Fibroblast of the conjunctiva (primary cell): ENCODE results near the gene PRDX2.
"Not testable (repeated sequence)": the region's sequence is repeated elsewhere in the genome, so short reads cannot be mapped to it uniquely, and the experiment has no call there.

Experiments used
- DNase-seq: peaks from one replicate; pipeline ENCODE4 v3.0.0-alpha.2; 2010; ENCODE audit warnings: low read depth

The PRDX2 gene

GRCh38 chr19:12825254-12826131, 23.9 kb upstream of the PRDX2 start:
- DNase-seq = no peak

GRCh38 chr19:12821761-12822160, 20.2 kb upstream of the PRDX2 start:
- no peak for DNase-seq

GRCh38 chr19:12817810-12818209, 16.2 kb upstream of the PRDX2 start:
- not testable (repeated sequence) for DNase-seq

- DNase-seq = not testable (repeated sequence)
Observed at GRCh38 chr19:12817188-12817587, 15.6 kb upstream of the PRDX2 start.

GRCh38 chr19:12815088-12815487, 13.5 kb upstream of the PRDX2 start:
- no peak for DNase-seq

GRCh38 chr19:12806242-12807081, 4.9 kb upstream of the PRDX2 start, which contains the start of gene RNASEH2A:
RNASEH2A (plus strand) TSS chr19:12806584; CDS start chr19:12806674, 90 bp downstream.
- DNase-seq = peak; percentile 85

- no peak for DNase-seq
Observed at GRCh38 chr19:12804051-12804450, 2.5 kb upstream of the PRDX2 start.

- DNase-seq = no peak
Observed at GRCh38 chr19:12802267-12803106, 887 bp upstream of the PRDX2 start.

GRCh38 chr19:12800923-12801465, 606 bp downstream of the PRDX2 start:
- no peak for DNase-seq

- no peak for DNase-seq
Observed at GRCh38 chr19:12800466-12800770, 1.2 kb downstream of the PRDX2 start.

- no peak for DNase-seq
Observed at GRCh38 chr19:12799742-12800465, 1.7 kb downstream of the PRDX2 start.

- DNase-seq = not testable (repeated sequence)
Observed at GRCh38 chr19:12797607-12798006, 4.0 kb downstream of the PRDX2 start.

GRCh38 chr19:12797141-12797587, 4.4 kb downstream of the PRDX2 start:
- no peak for DNase-seq

GRCh38 chr19:12796146-12797071, 5.2 kb downstream of the PRDX2 start:
- DNase-seq = peak; percentile 62

GRCh38 chr19:12794971-12795381, 6.6 kb downstream of the PRDX2 start:
- no peak for DNase-seq

GRCh38 chr19:12794196-12794941, 7.2 kb downstream of the PRDX2 start:
- no peak for DNase-seq

- peak; percentile 90 for DNase-seq
Observed at GRCh38 chr19:12793290-12794195, 8.1 kb downstream of the PRDX2 start.

- no peak for DNase-seq
Observed at GRCh38 chr19:12792853-12793289, 8.7 kb downstream of the PRDX2 start.
